ENCODE data around the gene SPSB1. TPM values are rescaled to one million over a fixed set of nuclear protein-coding genes. Genes with fewer than 3 reads are reported as not detected.

SPSB1 gene
- total and polyA plus RNA-seq, 10 donors = 1.3 to 7.9 (median 4.1) TPM

DNA sequence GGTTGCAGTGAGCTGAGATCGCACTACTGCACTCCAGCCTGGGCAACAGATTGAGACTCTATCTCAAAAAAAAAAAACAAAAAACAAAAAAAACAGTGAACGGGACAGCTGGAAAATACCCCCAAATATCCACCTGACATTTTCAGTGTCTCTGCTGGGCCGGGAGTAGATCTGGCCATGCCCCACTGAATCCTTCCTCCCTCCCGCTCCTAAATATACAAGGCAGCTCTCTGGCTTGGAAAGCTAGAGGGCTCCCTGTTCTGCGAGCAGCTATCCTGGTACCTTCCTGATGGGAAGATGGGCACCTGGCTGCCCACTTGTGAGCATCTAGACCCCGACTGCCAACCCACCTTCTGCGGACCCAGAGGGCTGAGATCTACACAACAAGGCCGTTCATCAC lies 21.4 kb downstream of the SPSB1 start:
- Histone ChIP-seq H3K27ac (no peak overlapping the region), H3K36me3 (no peaks in the 10 kb centered on the region), H3K27me3 (replicated peaks in 1 of 7) (no peaks in the 10 kb centered on the region), H3K9me3 (no peaks in the 10 kb centered on the region), H3K4me3 (no peak overlapping the region), H3K4me1 (peaks cover 0 to 29% (median 12%) of the 10 kb centered on the region in 6 donors)
- intact Hi-C loops (cut with DNase I; ENCODE audit: low total_unique reads) = no loop called here
- DNase-seq = no peak
- TF ChIP-seq, protein P1, sequence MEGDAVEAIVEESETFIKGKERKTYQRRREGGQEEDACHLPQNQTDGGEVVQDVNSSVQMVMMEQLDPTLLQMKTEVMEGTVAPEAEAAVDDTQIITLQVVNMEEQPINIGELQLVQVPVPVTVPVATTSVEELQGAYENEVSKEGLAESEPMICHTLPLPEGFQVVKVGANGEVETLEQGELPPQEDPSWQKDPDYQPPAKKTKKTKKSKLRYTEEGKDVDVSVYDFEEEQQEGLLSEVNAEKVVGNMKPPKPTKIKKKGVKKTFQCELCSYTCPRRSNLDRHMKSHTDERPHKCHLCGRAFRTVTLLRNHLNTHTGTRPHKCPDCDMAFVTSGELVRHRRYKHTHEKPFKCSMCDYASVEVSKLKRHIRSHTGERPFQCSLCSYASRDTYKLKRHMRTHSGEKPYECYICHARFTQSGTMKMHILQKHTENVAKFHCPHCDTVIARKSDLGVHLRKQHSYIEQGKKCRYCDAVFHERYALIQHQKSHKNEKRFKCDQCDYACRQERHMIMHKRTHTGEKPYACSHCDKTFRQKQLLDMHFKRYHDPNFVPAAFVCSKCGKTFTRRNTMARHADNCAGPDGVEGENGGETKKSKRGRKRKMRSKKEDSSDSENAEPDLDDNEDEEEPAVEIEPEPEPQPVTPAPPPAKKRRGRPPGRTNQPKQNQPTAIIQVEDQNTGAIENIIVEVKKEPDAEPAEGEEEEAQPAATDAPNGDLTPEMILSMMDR (IDR thresholded peaks at IDR 0.05 in 8 of 11, conservative IDR thresholded peaks at IDR 0.05 in 3 of 11) = no peak
- no peak for TF ChIP-seq POLR2AphosphoS5 (IDR thresholded peaks at IDR 0.05)
- no peak for TF ChIP-seq POLR2A (IDR thresholded peaks at IDR 0.05)
- 78 to 95% (median 81%) methylated on average over 8 of the region's 8 CpGs for WGBS, 5 donors

DNA sequence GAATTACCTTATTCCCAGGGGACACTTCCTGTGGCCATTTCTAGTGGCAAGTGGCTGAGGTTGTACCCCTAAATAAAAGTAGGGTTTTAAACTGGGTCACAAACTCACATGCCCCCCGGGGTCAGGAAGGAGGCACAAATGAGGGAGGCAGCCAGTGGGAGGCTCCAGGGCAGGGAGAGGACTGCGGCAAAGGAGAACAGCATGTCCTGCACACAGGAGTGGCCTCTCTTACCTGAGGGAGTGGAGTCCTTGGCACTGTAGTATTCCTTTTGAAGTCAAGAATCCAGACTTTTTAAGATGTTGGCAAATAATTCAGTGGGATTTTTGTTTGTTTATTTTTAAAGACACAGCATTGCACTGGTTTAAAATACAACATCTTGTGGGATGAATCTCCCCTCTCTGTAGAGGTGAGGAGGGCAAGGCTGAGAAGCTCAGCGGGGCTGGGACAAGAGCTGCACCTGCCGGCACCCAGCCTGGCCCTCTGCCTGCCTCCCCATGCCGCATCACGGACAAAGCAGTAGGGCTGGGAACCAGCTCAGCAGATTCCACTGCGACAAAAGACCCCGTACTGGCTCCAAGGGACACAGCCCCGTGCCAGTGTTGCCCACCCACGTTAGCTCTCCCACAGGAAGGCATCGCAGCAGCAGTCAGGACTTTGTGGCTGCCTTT lies 22.2 kb downstream of the SPSB1 start:
- no peak for DNase-seq
- Histone ChIP-seq H3K4me1 (peaks cover 0 to 33% (median 15%) of the 10 kb centered on the region in 6 donors), H3K27ac (no peak overlapping the region), H3K36me3 (no peaks in the 10 kb centered on the region), H3K27me3 (replicated peaks in 1 of 7) (no peaks in the 10 kb centered on the region), H3K9me3 (no peaks in the 10 kb centered on the region), H3K4me3 (no peak overlapping the region)
- 79 to 88% (median 81%) methylated on average over 10 to 11 of the region's 11 CpGs for WGBS, 5 donors
- TF ChIP-seq, protein P1 (IDR thresholded peaks at IDR 0.05 in 8 of 11, conservative IDR thresholded peaks at IDR 0.05 in 3 of 11) = no peak
- TF ChIP-seq POLR2A (IDR thresholded peaks at IDR 0.05) (no peak), POLR2AphosphoS5 (IDR thresholded peaks at IDR 0.05) (no peak)
- intact Hi-C loops (cut with DNase I; ENCODE audit: low total_unique reads) = no loop called here

DNA sequence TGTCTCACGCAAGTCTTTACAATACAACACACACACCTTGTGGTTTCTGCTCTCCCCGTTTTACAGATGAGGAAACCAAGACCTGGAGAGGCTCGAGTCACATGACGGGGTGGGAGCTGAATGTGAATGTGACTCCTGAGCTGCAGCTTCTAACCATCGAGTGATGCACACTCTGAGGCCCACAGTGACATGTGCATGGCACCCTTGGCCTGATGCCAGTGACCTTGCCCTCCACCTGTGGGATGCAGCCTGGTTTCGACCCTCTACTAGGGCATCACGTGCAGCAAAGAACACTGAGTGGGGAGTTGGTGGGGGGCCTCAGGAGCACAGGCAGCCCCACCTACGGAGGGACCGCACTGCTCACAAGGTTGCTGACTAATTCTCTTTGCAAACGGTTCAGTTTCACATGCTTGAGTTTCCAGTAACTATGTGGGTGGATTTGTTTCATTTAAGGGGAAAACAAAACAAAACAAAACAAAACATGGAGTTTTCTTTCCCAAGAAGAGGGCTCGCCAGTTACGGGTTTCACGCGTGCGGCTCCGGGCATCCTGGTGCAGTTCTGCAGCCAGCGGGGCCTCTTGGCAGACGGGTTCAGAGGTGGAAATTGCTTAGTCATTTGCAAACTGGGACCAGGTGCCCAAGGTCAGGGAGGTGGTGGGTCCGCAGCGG lies 22.9 kb downstream of the SPSB1 start:
- intact Hi-C loops (cut with DNase I; ENCODE audit: low total_unique reads) = no loop called here
- DNase-seq = no peak
- Histone ChIP-seq H3K4me3 (no peak overlapping the region), H3K36me3 (no peaks in the 10 kb centered on the region), H3K9me3 (no peaks in the 10 kb centered on the region), H3K27me3 (replicated peaks in 1 of 7) (no peaks in the 10 kb centered on the region), H3K4me1 (peaks cover 0 to 40% (median 18%) of the 10 kb centered on the region in 6 donors), H3K27ac (no peak overlapping the region)
- TF ChIP-seq POLR2AphosphoS5 (IDR thresholded peaks at IDR 0.05) = no peak
- WGBS, 5 donors = 54 to 59% (median 58%) methylated on average over 18 to 20 of the region's 20 CpGs

DNA sequence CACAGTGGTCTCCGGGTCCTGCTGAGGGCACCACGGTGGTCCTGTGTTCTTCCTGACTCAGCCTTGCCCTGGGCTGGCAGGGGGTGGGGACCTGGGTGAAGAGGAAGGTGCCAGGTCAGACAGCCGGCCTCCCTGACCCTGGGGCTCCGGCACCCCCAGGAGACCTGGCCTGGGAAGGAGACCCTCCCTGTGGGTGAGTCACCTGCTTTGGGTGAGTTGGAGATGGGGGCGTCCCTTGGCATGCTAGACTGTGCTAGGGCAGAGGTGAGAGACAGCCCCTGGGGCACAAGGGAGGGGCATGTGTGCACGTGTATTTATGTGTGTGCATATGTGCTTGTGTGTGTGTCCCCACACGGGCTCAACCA lies 23.4 kb downstream of the SPSB1 start:
- H3K4me3 ChIP-seq = no peak overlapping the region
- H3K4me1 ChIP-seq = peaks cover 0 to 44% (median 19%) of the 10 kb centered on the region in 6 donors
- H3K9me3 ChIP-seq = no peaks in the 10 kb centered on the region
- no peak overlapping the region for H3K27ac ChIP-seq
- H3K36me3 ChIP-seq = no peaks in the 10 kb centered on the region
- DNase-seq = no peak
- intact Hi-C loops (cut with DNase I; ENCODE audit: low total_unique reads) = no loop called here
- 23 to 72% (median 69%) methylated on average over 2 to 7 of the region's 7 CpGs for WGBS, 5 donors
- TF ChIP-seq, protein P1 (IDR thresholded peaks at IDR 0.05 in 8 of 11, conservative IDR thresholded peaks at IDR 0.05 in 3 of 11) = no peak
- TF ChIP-seq POLR2AphosphoS5 (IDR thresholded peaks at IDR 0.05) (no peak), POLR2A (IDR thresholded peaks at IDR 0.05) (no peak)
- no peaks in the 10 kb centered on the region for H3K27me3 ChIP-seq (replicated peaks in 1 of 7)

All from spleen (tissue), 11 donors.